ENCODE results near the gene SIAH2. TPM values are rescaled to one million over a fixed set of nuclear protein-coding genes. Genes with fewer than 3 reads are reported as not detected.

The SIAH2 gene
- total and polyA plus RNA-seq, 12 donors = 22.1 to 216 (median 107) TPM

DNA sequence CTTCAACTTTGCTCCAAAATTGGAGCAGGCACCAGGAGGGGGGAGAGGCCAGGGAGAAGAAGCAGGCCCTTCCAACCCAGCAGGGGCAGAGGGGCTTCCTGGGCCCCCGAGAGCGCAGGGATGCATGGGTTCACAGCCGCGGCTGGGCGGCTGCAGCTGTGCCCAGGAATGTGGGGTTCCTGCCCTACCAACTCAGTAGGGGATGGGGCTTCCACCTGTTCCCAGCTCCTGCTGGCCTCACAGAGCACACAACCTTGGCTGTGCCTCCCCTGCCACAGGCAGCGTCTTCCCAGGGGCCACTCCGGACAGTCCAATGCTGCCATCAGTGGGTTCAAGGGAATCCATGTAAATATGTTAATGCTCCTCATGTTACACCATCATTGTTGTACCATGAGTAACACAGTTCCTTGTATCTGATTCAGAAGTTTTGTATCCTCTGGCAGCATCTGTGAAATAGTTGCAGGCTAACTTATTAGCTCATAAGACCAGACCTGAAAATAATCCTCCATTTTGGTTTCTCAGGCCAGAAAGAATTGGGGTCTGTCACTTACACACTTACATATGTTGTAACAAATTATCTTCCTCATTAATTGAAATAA is 12.1 kb upstream of the SIAH2 start:
- no peaks in the 10 kb centered on the region for H3K27me3 ChIP-seq
- no peaks in the 10 kb centered on the region for H3K9me3 ChIP-seq (replicated peaks in 1 of 3)
- no peak overlapping the region for H3K27ac ChIP-seq
- TF ChIP-seq, protein P1, sequence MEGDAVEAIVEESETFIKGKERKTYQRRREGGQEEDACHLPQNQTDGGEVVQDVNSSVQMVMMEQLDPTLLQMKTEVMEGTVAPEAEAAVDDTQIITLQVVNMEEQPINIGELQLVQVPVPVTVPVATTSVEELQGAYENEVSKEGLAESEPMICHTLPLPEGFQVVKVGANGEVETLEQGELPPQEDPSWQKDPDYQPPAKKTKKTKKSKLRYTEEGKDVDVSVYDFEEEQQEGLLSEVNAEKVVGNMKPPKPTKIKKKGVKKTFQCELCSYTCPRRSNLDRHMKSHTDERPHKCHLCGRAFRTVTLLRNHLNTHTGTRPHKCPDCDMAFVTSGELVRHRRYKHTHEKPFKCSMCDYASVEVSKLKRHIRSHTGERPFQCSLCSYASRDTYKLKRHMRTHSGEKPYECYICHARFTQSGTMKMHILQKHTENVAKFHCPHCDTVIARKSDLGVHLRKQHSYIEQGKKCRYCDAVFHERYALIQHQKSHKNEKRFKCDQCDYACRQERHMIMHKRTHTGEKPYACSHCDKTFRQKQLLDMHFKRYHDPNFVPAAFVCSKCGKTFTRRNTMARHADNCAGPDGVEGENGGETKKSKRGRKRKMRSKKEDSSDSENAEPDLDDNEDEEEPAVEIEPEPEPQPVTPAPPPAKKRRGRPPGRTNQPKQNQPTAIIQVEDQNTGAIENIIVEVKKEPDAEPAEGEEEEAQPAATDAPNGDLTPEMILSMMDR (IDR thresholded peaks at IDR 0.05) = no peak
- TF ChIP-seq POLR2A (IDR thresholded peaks at IDR 0.05) = no peak
- no peak overlapping the region for H3K4me3 ChIP-seq
- intact Hi-C loops (cut with DNase I) = loop anchor here in 1 of 2 donors (5.0 kb wide), 1 partner anchor 77 kb away; no protein-coding TSS in a partner anchor
- DNase-seq = no peak
- H3K36me3 ChIP-seq (replicated peaks in 1 of 2) = no peaks in the 10 kb centered on the region
- peaks cover 11% of the 10 kb centered on the region in 2 donors for H3K4me1 ChIP-seq (replicated peaks in 1 of 2)
- 80 to 96% (median 87%) methylated on average over 2 to 7 of the region's 7 CpGs for WGBS, 4 donors

GRCh38 chr3:150773616-150774192 is 10.7 kb upstream of the SIAH2 start:
- Histone ChIP-seq H3K36me3 (replicated peaks in 1 of 2) (no peaks in the 10 kb centered on the region), H3K9me3 (replicated peaks in 1 of 3) (no peaks in the 10 kb centered on the region), H3K27ac (peak overlapping the region in 1 of 5 donors; percentile 4), H3K27me3 (no peaks in the 10 kb centered on the region), H3K4me3 (no peak overlapping the region), H3K4me1 (replicated peaks in 1 of 2) (peaks cover 14 to 19% of the 10 kb centered on the region in 2 donors)
- WGBS, 4 donors = 60 to 84% (median 76%) methylated on average over 3 to 14 of the region's 14 CpGs
- intact Hi-C loops (cut with DNase I) = no loop called here
- peak in 6 of 7 donors; percentile 54 to 76 (median 70) for DNase-seq
- TF ChIP-seq, protein P1 (IDR thresholded peaks at IDR 0.05) = no peak
- TF ChIP-seq POLR2A (IDR thresholded peaks at IDR 0.05) = no peak

DNA sequence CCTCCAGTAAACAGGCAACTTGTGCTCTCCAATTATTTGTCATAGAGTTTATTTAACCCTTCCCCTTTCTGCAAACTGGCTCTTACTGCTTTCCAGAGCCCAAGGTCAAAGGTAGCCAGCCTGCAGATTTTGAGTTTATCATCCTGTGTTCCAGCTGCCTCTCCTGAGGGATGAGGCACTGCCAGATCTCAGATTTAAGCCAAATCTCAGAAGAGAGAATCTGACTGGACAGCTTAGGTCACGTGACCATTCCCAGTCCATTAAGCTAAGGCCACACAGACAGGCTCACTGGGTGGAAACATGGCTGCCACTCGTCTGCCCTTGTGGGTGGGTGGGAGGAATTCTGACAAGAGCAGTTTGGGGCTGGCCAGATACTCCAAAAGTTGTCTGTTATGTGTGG is 8.6 kb upstream of the SIAH2 start:
- peak in 1 of 2 donors; percentile 11 for TF ChIP-seq POLR2A (IDR thresholded peaks at IDR 0.05)
- TF ChIP-seq, protein P1 (IDR thresholded peaks at IDR 0.05) = no peak
- intact Hi-C loops (cut with DNase I) = no loop called here
- H3K4me1 ChIP-seq (replicated peaks in 1 of 2) = peaks cover 14 to 19% of the 10 kb centered on the region in 2 donors
- 48 to 63% (median 52%) methylated on average over 2 of the region's 2 CpGs for WGBS, 4 donors
- no peaks in the 10 kb centered on the region for H3K36me3 ChIP-seq (replicated peaks in 1 of 2)
- H3K27me3 ChIP-seq = no peaks in the 10 kb centered on the region
- no peaks in the 10 kb centered on the region for H3K9me3 ChIP-seq (replicated peaks in 1 of 3)
- H3K27ac ChIP-seq = peak overlapping the region in 4 of 5 donors; percentile 15 to 64 (median 26)
- no peak overlapping the region for H3K4me3 ChIP-seq
- DNase-seq = peak in 5 of 7 donors; percentile 51 to 78 (median 64)

DNA sequence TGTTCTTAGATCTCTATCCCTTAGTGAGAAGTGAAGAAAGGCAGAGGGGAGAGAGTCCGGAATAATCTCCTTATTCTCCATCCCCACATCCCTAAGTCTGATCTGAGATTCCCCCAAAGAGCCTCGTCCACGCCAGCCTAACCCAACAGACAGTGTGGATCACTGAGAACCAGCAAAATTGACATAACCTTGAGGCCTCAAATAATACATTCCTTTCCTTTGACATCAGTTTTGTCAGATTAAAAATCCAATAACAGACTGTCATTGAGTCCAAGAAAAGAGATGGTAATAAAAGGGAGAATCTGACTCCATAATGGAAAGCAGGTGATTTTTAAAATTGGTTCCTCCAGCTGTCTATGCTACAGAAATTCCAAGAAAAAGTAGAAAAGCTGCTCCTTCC is 7.7 kb upstream of the SIAH2 start:
- Histone ChIP-seq H3K36me3 (replicated peaks in 1 of 2) (no peaks in the 10 kb centered on the region), H3K27ac (peak overlapping the region in 4 of 5 donors; percentile 36 to 64 (median 52)), H3K27me3 (no peaks in the 10 kb centered on the region), H3K4me1 (replicated peaks in 1 of 2) (peaks cover 14 to 19% of the 10 kb centered on the region in 2 donors), H3K9me3 (replicated peaks in 1 of 3) (no peaks in the 10 kb centered on the region), H3K4me3 (no peak overlapping the region)
- WGBS, 4 donors = 51 to 59% (median 53%) methylated on average over 3 of the region's 3 CpGs
- no peak for DNase-seq
- intact Hi-C loops (cut with DNase I) = no loop called here
- TF ChIP-seq, protein P1 (IDR thresholded peaks at IDR 0.05) = no peak
- peak in 1 of 2 donors; percentile 28 for TF ChIP-seq POLR2A (IDR thresholded peaks at IDR 0.05)

All from adrenal gland (tissue), 12 donors.